Amniotic stem cell (primary cell): ENCODE measurements around the gene MYBBP1A.

Source experiments
- DNase-seq: peaks from one replicate; lab custom pipeline; 2025; lab: John Stamatoyannopoulos, UW

Gene MYBBP1A

GRCh38 chr17:4549781-4550533 is 5.2 kb downstream of the MYBBP1A start:
- no peak for DNase-seq

GRCh38 chr17:4548721-4549531 is 6.3 kb downstream of the MYBBP1A start:
- no peak for DNase-seq

GRCh38 chr17:4548061-4548461 is 7.1 kb downstream of the MYBBP1A start:
- DNase-seq = no peak

- no peak for DNase-seq
Measured at GRCh38 chr17:4547118-4547906, 7.9 kb downstream of the MYBBP1A start.

GRCh38 chr17:4545217-4545951 is 9.8 kb downstream of the MYBBP1A start:
- no peak for DNase-seq

- no peak for DNase-seq
Measured at GRCh38 chr17:4544951-4545216, 10.3 kb downstream of the MYBBP1A start.

- DNase-seq = no peak
Measured at GRCh38 chr17:4544135-4544950, 10.8 kb downstream of the MYBBP1A start.

GRCh38 chr17:4543557-4544026 is 11.6 kb downstream of the MYBBP1A start:
- DNase-seq = no peak

GRCh38 chr17:4542726-4543191 is 12.4 kb downstream of the MYBBP1A start:
- no peak for DNase-seq

- no peak for DNase-seq
Measured at GRCh38 chr17:4542003-4542725, 13.0 kb downstream of the MYBBP1A start.

GRCh38 chr17:4541328-4542002 is 13.7 kb downstream of the MYBBP1A start:
- no peak for DNase-seq

GRCh38 chr17:4540687-4541327 is 14.4 kb downstream of the MYBBP1A start:
- DNase-seq = no peak

GRCh38 chr17:4540224-4540651 is 14.9 kb downstream of the MYBBP1A start:
- no peak for DNase-seq

- no peak for DNase-seq
Measured at GRCh38 chr17:4539576-4540223, 15.5 kb downstream of the MYBBP1A start.

GRCh38 chr17:4539025-4539424 is 16.2 kb downstream of the MYBBP1A start:
- DNase-seq = no peak

- no peak for DNase-seq
Measured at GRCh38 chr17:4538236-4539002, 16.8 kb downstream of the MYBBP1A start.

- no peak for DNase-seq
Measured at GRCh38 chr17:4537451-4538235, 17.5 kb downstream of the MYBBP1A start.
